SK-N-SH (cell line): Measurements from ENCODE around the gene LETM1.

ENCODE experiments used
- CTCF ChIP-seq: fragments of 200-600 bp; sonication (generic); IDR thresholded peaks from 2 replicates; pipeline ENCODE4 v1.6.1; 2017; ENCODE audit warnings: antibody characterized with exemption, mild to moderate bottlenecking, moderate library complexity
- EP300 ChIP-seq, 2 experiments: IDR thresholded peaks; 2 replicates each; pipeline versions ENCODE4 v1.4.0 to v1.6.1; 2012; ENCODE audit warnings: borderline replicate concordance in 1 of 2, low read depth in 1 of 2, low read length in 1 of 2
- EZH2phosphoT487 ChIP-seq: fragments of 200-600 bp; sonication (generic); IDR thresholded peaks from 2 replicates; pipeline ENCODE4 v1.6.1; 2017; ENCODE audit warnings: low read depth, mixed run types, mild to moderate bottlenecking, antibody characterized with exemption, moderate library complexity, borderline replicate concordance
- MXI1 ChIP-seq: IDR thresholded peaks from 2 replicates; pipeline ENCODE4 v1.6.1; 2012; ENCODE audit warnings: mild to moderate bottlenecking, low read depth, low read length, improper control_type of control experiment
- RAD21 ChIP-seq: IDR thresholded peaks from 2 replicates; pipeline ENCODE4 v1.6.1; 2012; ENCODE audit warnings: mild to moderate bottlenecking, low read length
- RCOR1 ChIP-seq: fragments of 150-350 bp; IDR thresholded peaks from 2 replicates; pipeline ENCODE4 v1.6.1; 2017; ENCODE audit warnings: antibody characterized with exemption, low read length
- YY1 ChIP-seq: IDR thresholded peaks from 2 replicates; pipeline ENCODE4 v1.4.0; 2012; ENCODE audit warnings: low read depth, mild to moderate bottlenecking
- TF ChIP-seq, protein P1 (sequence below): IDR thresholded peaks from 2 replicates; pipeline ENCODE4 v1.4.0; 2012; ENCODE audit warnings: low read depth, borderline replicate concordance
- TF ChIP-seq, protein P2 (sequence below): IDR thresholded peaks from 2 replicates; pipeline ENCODE4 v1.4.0; 2012; ENCODE audit warnings: low read depth, borderline replicate concordance

DNA sequence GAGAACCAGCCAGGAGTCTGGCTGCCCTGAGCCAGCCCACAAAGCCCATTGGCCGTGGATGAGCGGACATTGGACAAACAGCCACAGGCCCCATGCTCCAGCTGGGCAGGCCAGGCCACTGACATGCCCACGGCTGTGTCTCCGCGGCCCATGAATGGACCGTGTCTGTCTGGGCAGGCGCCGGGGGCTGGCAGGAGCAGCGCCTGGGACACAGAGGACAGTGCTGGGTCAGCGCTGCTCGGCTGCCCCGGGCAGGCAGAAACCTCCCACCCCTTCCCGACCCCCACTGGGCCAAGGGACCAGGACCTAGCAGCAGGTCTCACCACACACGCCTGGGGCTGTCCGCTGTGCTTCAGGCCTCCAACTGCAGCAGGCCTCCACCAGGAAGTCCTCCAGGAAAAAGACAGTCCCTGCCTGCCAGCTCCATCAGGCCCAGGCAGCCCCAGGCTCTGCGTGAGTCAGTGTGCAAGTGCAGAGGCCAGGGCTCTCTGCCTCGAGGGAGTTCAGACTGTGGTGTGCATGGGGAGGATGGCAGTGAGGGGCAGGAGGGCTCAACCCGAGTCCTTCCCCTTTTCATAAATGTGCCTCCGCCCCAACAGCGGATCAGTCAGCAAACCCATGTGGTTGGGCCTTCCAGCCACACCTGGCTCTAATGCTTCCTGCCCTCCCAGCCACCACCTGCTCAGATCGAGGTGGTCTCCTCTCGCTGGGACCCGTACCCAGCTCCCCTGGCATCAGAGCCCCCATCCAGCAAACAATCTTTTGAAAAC, 80.0 kb downstream of the LETM1 start:
- TF ChIP-seq CTCF: no peak
- no peak for TF ChIP-seq YY1
- no peak for TF ChIP-seq RCOR1
- TF ChIP-seq RAD21: no peak
- TF ChIP-seq EZH2phosphoT487: no peak
- no peak for TF ChIP-seq EP300 (IDR thresholded peaks at IDR 0.05; ENCODE audit: borderline replicate concordance in 1 of 2, low read depth in 1 of 2, low read length in 1 of 2)
- TF ChIP-seq, protein P1, sequence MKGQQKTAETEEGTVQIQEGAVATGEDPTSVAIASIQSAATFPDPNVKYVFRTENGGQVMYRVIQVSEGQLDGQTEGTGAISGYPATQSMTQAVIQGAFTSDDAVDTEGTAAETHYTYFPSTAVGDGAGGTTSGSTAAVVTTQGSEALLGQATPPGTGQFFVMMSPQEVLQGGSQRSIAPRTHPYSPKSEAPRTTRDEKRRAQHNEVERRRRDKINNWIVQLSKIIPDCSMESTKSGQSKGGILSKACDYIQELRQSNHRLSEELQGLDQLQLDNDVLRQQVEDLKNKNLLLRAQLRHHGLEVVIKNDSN: no peak
- TF ChIP-seq, protein P2, sequence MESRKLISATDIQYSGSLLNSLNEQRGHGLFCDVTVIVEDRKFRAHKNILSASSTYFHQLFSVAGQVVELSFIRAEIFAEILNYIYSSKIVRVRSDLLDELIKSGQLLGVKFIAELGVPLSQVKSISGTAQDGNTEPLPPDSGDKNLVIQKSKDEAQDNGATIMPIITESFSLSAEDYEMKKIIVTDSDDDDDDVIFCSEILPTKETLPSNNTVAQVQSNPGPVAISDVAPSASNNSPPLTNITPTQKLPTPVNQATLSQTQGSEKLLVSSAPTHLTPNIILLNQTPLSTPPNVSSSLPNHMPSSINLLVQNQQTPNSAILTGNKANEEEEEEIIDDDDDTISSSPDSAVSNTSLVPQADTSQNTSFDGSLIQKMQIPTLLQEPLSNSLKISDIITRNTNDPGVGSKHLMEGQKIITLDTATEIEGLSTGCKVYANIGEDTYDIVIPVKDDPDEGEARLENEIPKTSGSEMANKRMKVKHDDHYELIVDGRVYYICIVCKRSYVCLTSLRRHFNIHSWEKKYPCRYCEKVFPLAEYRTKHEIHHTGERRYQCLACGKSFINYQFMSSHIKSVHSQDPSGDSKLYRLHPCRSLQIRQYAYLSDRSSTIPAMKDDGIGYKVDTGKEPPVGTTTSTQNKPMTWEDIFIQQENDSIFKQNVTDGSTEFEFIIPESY: no peak
- no peak for TF ChIP-seq MXI1
